Body of pancreas (tissue), 4 donors: ENCODE data around the gene DSC1. TPM values are rescaled to one million over a fixed set of nuclear protein-coding genes. Genes with fewer than 3 reads are reported as not detected.

Experiments used
- ATAC-seq: fragments of 150-250 bp; one replicate; pipeline ENCODE4 v1.9.1; 2016
- DNase-seq, 4 donors: peaks; one replicate each; pipeline ENCODE4 v3.0.0-alpha.2; 2019
- H3K27ac ChIP-seq, 4 donors: fragments of 200-600 bp; sonication (generic); 1 replicate in 3 of 4; 2 replicates in 1 of 4; pipeline versions ENCODE4 v1.5.1 to v1.6.1; 2016 to 2019; ENCODE audit warnings: mild to moderate bottlenecking in 1 of 4, mixed read lengths in 1 of 4, moderate library complexity in 1 of 4
- H3K27me3 ChIP-seq, 2 donors: fragments of 200-600 bp; sonication (generic); one replicate each; pipeline ENCODE4 v1.6.0; 2016; ENCODE audit warnings: mild to moderate bottlenecking in 1 of 2
- H3K36me3 ChIP-seq, 2 donors: fragments of 200-600 bp; sonication (generic); replicated peaks in 1 of 2; 2 replicates each; pipeline ENCODE4 v1.5.1; 2016; ENCODE audit warnings: low read depth in 2 of 2; ENCODE audit not compliant: insufficient read depth in 1 of 2
- H3K4me1 ChIP-seq: fragments of 200-600 bp; sonication (generic); one replicate; pipeline ENCODE4 v1.6.0; 2016
- H3K4me3 ChIP-seq, 2 donors: fragments of 200-600 bp; sonication (generic); 1 replicate in 1 of 2; 2 replicates in 1 of 2; pipeline ENCODE4 v1.5.1; 2016 to 2019
- H3K9me3 ChIP-seq, 3 donors: fragments of 200-600 bp; sonication (generic); 1 replicate in 2 of 3; 2 replicates in 1 of 3; pipeline ENCODE4 v1.5.1; 2016
- POLR2A ChIP-seq, 3 donors: fragments of 450-650 bp; IDR thresholded peaks; one replicate each; pipeline ENCODE4 v1.6.1; 2016; ENCODE audit warnings: antibody characterized with exemption in 3 of 3, mild to moderate bottlenecking in 2 of 3
- WGBS, 2 donors: methylation state at CpG; one replicate each; pipeline ENCODE4 v1.1.5; 2017; 5-methylcytosine and 5-hydroxymethylcytosine counted together
- intact Hi-C: fragments of 100-400 bp; cut with DNase I; formaldehyde crosslinking; loops from one replicate; pipeline ENCODE4 v1.15.1; 2023
- total RNA-seq, 2 donors: library from RNA; depleted of rRNA; stranded (reverse); fragments of >200 nt; gene quantifications; one replicate each; pipeline ENCODE4 v1.1.0, GENCODE V29; 2016
- TF ChIP-seq, protein P1 (sequence below), 7 experiments: fragments of 450-650 bp in 4 of 7; fragments of 200-600 bp in 3 of 7; sonication (generic) in 3 of 7; IDR thresholded peaks; one replicate each; pipeline ENCODE4 v1.5.1; 2016 to 2019; ENCODE audit warnings: antibody characterized with exemption in 7 of 7

Gene DSC1
- total RNA-seq, 2 donors from 2014 or later = not detected

DNA sequence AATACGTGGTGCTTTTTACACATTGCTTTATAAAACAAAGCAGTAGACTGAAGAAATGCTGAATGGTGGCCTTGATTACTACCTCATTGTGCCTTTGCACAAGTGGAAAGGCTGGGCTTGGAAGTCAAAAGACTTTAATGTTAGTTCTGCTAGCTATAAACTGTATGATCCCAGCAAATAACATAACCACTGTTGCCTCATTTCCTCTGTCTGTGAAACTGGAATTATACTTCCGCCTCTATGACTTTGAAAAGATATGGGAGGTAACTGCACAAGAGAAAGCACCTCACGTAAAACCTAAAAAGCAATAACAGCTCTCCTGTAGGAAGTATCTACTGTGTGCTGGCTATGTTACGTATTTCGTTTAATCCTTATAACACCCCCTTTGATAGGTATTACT, 43.4 kb upstream of the DSC1 start:
- Histone ChIP-seq H3K27ac (peak overlapping the region in 3 of 4 donors; percentile 31 to 60 (median 49)), H3K36me3 (no peaks in the 10 kb centered on the region), H3K27me3 (no peaks in the 10 kb centered on the region), H3K9me3 (no peaks in the 10 kb centered on the region), H3K4me1 (peaks cover 8% of the 10 kb centered on the region), H3K4me3 (no peak overlapping the region)
- TF ChIP-seq, protein P1, sequence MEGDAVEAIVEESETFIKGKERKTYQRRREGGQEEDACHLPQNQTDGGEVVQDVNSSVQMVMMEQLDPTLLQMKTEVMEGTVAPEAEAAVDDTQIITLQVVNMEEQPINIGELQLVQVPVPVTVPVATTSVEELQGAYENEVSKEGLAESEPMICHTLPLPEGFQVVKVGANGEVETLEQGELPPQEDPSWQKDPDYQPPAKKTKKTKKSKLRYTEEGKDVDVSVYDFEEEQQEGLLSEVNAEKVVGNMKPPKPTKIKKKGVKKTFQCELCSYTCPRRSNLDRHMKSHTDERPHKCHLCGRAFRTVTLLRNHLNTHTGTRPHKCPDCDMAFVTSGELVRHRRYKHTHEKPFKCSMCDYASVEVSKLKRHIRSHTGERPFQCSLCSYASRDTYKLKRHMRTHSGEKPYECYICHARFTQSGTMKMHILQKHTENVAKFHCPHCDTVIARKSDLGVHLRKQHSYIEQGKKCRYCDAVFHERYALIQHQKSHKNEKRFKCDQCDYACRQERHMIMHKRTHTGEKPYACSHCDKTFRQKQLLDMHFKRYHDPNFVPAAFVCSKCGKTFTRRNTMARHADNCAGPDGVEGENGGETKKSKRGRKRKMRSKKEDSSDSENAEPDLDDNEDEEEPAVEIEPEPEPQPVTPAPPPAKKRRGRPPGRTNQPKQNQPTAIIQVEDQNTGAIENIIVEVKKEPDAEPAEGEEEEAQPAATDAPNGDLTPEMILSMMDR (IDR thresholded peaks at IDR 0.05) = no peak
- TF ChIP-seq POLR2A (IDR thresholded peaks at IDR 0.05) = no peak
- intact Hi-C loops = no loop called here
- WGBS, 2 donors = 76 to 88% methylated on average over 5 of the region's 5 CpGs
- ATAC-seq = no peak
- no peak for DNase-seq

DNA sequence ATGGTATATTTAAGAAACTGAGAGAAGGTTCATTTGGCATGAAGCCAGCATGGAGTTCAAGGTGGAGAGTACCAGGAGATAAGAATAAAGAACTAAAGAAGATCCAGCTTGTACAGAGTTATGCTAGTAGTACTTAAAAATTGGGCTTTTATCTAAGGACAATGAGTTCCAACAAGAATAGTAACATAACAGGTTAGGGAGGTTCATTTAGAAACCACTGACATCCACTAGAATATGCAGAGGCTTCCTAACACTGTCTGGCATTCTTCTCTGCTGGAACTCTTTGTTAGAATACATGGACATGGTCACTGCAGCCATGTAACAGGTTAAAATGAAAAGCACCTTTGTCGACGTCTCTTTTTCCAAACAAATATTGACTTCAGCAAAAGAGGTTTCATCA, 42.6 kb upstream of the DSC1 start:
- Histone ChIP-seq H3K36me3 (no peaks in the 10 kb centered on the region), H3K4me1 (peaks cover 8% of the 10 kb centered on the region), H3K27me3 (no peaks in the 10 kb centered on the region), H3K27ac (no peak overlapping the region), H3K9me3 (no peaks in the 10 kb centered on the region), H3K4me3 (no peak overlapping the region)
- no peak for TF ChIP-seq POLR2A (IDR thresholded peaks at IDR 0.05)
- TF ChIP-seq, protein P1 (IDR thresholded peaks at IDR 0.05) = no peak
- ATAC-seq = no peak
- intact Hi-C loops = no loop called here
- no peak for DNase-seq
- WGBS, 2 donors = 14 to 21% methylated on average over 2 of the region's 2 CpGs

GRCh38 chr18:31204833-31205232, 42.2 kb upstream of the DSC1 start:
- Histone ChIP-seq H3K36me3 (no peaks in the 10 kb centered on the region), H3K27ac (no peak overlapping the region), H3K27me3 (no peaks in the 10 kb centered on the region), H3K4me1 (peaks cover 8% of the 10 kb centered on the region), H3K4me3 (no peak overlapping the region), H3K9me3 (no peaks in the 10 kb centered on the region)
- 67% methylated on average over 4 of the region's 4 CpGs for WGBS, 2 donors
- no peak for DNase-seq
- intact Hi-C loops = no loop called here
- TF ChIP-seq, protein P1 (IDR thresholded peaks at IDR 0.05) = no peak
- TF ChIP-seq POLR2A (IDR thresholded peaks at IDR 0.05) = no peak
- no peak for ATAC-seq

DNA sequence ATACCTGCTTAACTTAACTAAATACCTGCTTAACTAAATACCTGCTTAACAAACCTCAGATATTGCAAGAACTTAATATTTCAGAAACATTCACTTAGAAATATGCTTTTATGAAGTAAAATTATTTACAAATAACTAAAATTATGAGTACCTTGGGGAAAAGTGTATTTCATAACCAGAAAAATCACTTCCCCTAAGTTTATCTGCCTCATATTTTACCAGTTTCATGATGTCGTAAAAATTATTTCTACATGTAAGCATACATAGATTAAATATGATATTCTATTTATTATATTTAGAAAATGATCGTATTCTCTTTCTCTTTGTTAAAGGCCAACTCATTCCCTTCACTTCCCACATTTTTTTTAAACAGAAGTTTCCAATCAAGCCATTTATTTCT, 41.5 kb upstream of the DSC1 start:
- WGBS, 2 donors = 49 to 69% methylated on average over 2 of the region's 2 CpGs
- intact Hi-C loops = no loop called here
- no peak for ATAC-seq
- Histone ChIP-seq H3K27ac (no peak overlapping the region), H3K27me3 (no peaks in the 10 kb centered on the region), H3K36me3 (no peaks in the 10 kb centered on the region), H3K9me3 (no peaks in the 10 kb centered on the region), H3K4me3 (no peak overlapping the region), H3K4me1 (peaks cover 8% of the 10 kb centered on the region)
- DNase-seq = no peak
- no peak for TF ChIP-seq POLR2A (IDR thresholded peaks at IDR 0.05)
- TF ChIP-seq, protein P1 (IDR thresholded peaks at IDR 0.05) = no peak

- WGBS, 2 donors = 31 to 45% methylated on average over 5 of the region's 5 CpGs
- ATAC-seq = no peak
- intact Hi-C loops = no loop called here
- peaks cover 8% of the 10 kb centered on the region for H3K4me1 ChIP-seq
- H3K9me3 ChIP-seq = no peaks in the 10 kb centered on the region
- H3K27me3 ChIP-seq = no peaks in the 10 kb centered on the region
- no peak for DNase-seq
- H3K36me3 ChIP-seq = no peaks in the 10 kb centered on the region
- no peak overlapping the region for H3K27ac ChIP-seq
- TF ChIP-seq POLR2A (IDR thresholded peaks at IDR 0.05) = no peak
- TF ChIP-seq, protein P1 (IDR thresholded peaks at IDR 0.05) = no peak
- no peak overlapping the region for H3K4me3 ChIP-seq
These were observed 41.1 kb upstream of the DSC1 start for GRCh38 chr18:31203794-31204148.
